SU-DHL-6 (cell line): ENCODE measurements around the gene PPIG.

ENCODE experiments used
- EZH2phosphoT487 ChIP-seq: fragments of 200-600 bp; sonication (generic), shearing (Covaris generic); conservative IDR thresholded peaks from 2 replicates; pipeline ENCODE4 v1.6.1; 2018; ENCODE audit warnings: mild to moderate bottlenecking, antibody characterized with exemption, low read length, moderate library complexity, mixed read lengths
- TF ChIP-seq, protein P1 (sequence below): fragments of 200-600 bp; sonication (generic); IDR thresholded peaks from one replicate; pipeline ENCODE4 v1.5.1; 2017; ENCODE audit warnings: antibody characterized with exemption, mild to moderate bottlenecking, low read length, moderate library complexity; ENCODE audit not compliant: insufficient read depth, poor library complexity, severe bottlenecking

DNA sequence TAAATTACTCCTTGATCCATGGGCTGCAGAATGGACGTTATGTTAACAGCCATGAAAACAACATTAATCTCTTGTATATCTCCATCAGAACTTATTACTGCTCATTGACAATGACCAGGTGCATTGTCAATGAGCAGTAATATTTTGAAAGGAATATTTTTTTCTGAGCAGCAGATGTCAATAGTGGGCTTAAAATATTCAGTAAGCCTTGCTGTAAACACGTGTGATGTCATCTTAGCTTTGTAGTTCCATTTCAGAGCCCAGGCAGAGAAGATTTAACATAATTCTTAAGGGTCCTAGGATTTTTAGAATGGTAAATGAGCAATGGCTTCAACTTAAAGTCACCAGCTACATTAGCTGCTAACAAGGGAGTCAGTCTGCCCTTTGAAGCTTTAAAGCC lies 83.4 kb downstream of the PPIG start:
- TF ChIP-seq, protein P1, sequence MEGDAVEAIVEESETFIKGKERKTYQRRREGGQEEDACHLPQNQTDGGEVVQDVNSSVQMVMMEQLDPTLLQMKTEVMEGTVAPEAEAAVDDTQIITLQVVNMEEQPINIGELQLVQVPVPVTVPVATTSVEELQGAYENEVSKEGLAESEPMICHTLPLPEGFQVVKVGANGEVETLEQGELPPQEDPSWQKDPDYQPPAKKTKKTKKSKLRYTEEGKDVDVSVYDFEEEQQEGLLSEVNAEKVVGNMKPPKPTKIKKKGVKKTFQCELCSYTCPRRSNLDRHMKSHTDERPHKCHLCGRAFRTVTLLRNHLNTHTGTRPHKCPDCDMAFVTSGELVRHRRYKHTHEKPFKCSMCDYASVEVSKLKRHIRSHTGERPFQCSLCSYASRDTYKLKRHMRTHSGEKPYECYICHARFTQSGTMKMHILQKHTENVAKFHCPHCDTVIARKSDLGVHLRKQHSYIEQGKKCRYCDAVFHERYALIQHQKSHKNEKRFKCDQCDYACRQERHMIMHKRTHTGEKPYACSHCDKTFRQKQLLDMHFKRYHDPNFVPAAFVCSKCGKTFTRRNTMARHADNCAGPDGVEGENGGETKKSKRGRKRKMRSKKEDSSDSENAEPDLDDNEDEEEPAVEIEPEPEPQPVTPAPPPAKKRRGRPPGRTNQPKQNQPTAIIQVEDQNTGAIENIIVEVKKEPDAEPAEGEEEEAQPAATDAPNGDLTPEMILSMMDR = no peak
- TF ChIP-seq EZH2phosphoT487 = no peak
